Natural killer cell (primary cell): ENCODE data around the gene SFRP2. TPM values are rescaled to one million over a fixed set of nuclear protein-coding genes. Genes with fewer than 3 reads are reported as not detected.

Experiments used
- ATAC-seq, 3 donors: fragments of 150-1000 bp in 2 of 3; fragments of 200-7000 bp in 1 of 3; cut with Tn5 transposase; 1 replicate in 1 of 3; 2 replicates in 2 of 3; pipeline ENCODE4 v1.10.0; 2021; ENCODE audit warnings: mild to moderate bottlenecking in 2 of 3, moderate library complexity in 2 of 3
- DNase-seq, 2 donors: peaks; one replicate each; pipeline versions ENCODE4 v3.0.0 to v3.0.0-alpha.2; 2013 to 2021; ENCODE audit warnings: mixed read lengths in 1 of 2
- H3K27ac ChIP-seq: one replicate; pipeline ENCODE4 v1.5.1; 2013; ENCODE audit warnings: mild to moderate bottlenecking, low read length
- H3K27me3 ChIP-seq: one replicate; pipeline ENCODE4 v1.6.1; 2013; ENCODE audit warnings: low read length; ENCODE audit not compliant: control insufficient read depth, insufficient read depth
- H3K36me3 ChIP-seq: one replicate; pipeline ENCODE4 v1.6.1; 2013; ENCODE audit warnings: low read length; ENCODE audit not compliant: control insufficient read depth, insufficient read depth
- H3K4me1 ChIP-seq: one replicate; pipeline ENCODE4 v1.6.1; 2013; ENCODE audit warnings: low read length; ENCODE audit not compliant: control insufficient read depth, insufficient read depth
- H3K4me3 ChIP-seq: one replicate; pipeline ENCODE4 v1.5.1; 2013; ENCODE audit warnings: low read length
- H3K9me3 ChIP-seq: one replicate; pipeline ENCODE4 v1.6.1; 2013; ENCODE audit warnings: low read length; ENCODE audit not compliant: control insufficient read depth, insufficient read depth
- H3K27ac Mint-ChIP-seq, 2 donors: one replicate each; pipeline ENCODE4 v1.8.0; 2022; ENCODE audit warnings: mild to moderate bottlenecking in 2 of 2, mixed read lengths in 2 of 2, moderate library complexity in 1 of 2
- H3K27me3 Mint-ChIP-seq, 2 donors: one replicate each; pipeline ENCODE4 v1.8.0; 2022; ENCODE audit warnings: low read depth in 2 of 2, mixed read lengths in 2 of 2
- H3K36me3 Mint-ChIP-seq: one replicate; pipeline ENCODE4 v1.8.0; 2022; ENCODE audit warnings: mixed read lengths
- H3K4me1 Mint-ChIP-seq, 2 donors: one replicate each; pipeline ENCODE4 v1.8.0; 2022; ENCODE audit warnings: mixed read lengths in 2 of 2
- H3K4me3 Mint-ChIP-seq: one replicate; pipeline ENCODE4 v1.8.0; 2022; ENCODE audit warnings: mild to moderate bottlenecking, moderate library complexity, mixed read lengths
- H3K9me3 Mint-ChIP-seq, 2 donors: one replicate each; pipeline ENCODE4 v1.8.0; 2022; ENCODE audit warnings: mixed read lengths in 2 of 2
- WGBS: methylation state at CpG from one replicate; pipeline ENCODE4 v1.1.7; 2013; ENCODE audit warnings: missing lambda C conversion rate; ENCODE audit not compliant: insufficient coverage; 5-methylcytosine and 5-hydroxymethylcytosine counted together
- intact Hi-C: fragments of 100-400 bp; cut with micrococcal nuclease; formaldehyde crosslinking; loops from one replicate; pipeline ENCODE4 v1.14.2; 2022
- total RNA-seq, 4 donors: library from RNA; stranded (reverse); fragments of 120-200 nt in 1 of 4; gene quantifications; one replicate each; pipeline versions ENCODE4 v1.2.3 to v1.2.4, GENCODE V29; 2013 to 2022
- TF ChIP-seq, protein P1 (sequence below): fragments of 200-600 bp; IDR thresholded peaks from one replicate; pipeline ENCODE4 v1.8.0; 2022; ENCODE audit warnings: antibody characterized with exemption

Gene SFRP2
- total RNA-seq, 3 donors from 2014 or later (not counting 1 experiment from before 2014, with no cell fraction given) = not detected

DNA sequence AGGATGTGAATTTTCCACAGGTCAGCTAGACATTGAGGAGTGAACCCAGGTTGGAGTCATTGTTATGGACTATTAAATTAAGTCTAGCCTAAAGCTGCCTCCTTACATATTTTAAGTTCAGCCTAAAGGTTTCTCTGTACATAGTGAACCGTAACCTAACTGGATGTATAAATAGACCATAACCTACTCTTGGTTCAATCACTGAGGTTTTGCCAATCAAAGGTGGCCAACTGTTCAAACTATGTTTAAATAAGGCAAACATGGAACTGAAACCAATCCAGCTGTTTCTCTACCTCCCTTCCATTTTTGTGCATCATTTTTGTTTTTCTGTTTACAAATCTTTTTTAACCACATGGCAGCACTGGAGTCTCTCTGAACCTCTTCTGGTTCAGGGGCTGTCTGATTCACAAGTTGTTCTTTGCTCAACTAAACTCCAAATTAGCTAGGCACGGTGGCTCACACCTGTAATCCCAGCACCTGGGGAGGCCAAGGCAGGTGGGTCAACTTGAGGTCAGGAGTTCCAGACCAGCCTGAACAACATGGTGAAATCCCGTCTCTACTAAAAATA is 43.9 kb upstream of the SFRP2 start:
- Histone ChIP-seq H3K36me3 (no peaks in the 10 kb centered on the region), H3K4me1 (no peaks in the 10 kb centered on the region), H3K4me3 (no peak overlapping the region), H3K9me3 (no peaks in the 10 kb centered on the region), H3K27ac (no peak overlapping the region), H3K27me3 (no peaks in the 10 kb centered on the region)
- TF ChIP-seq, protein P1, sequence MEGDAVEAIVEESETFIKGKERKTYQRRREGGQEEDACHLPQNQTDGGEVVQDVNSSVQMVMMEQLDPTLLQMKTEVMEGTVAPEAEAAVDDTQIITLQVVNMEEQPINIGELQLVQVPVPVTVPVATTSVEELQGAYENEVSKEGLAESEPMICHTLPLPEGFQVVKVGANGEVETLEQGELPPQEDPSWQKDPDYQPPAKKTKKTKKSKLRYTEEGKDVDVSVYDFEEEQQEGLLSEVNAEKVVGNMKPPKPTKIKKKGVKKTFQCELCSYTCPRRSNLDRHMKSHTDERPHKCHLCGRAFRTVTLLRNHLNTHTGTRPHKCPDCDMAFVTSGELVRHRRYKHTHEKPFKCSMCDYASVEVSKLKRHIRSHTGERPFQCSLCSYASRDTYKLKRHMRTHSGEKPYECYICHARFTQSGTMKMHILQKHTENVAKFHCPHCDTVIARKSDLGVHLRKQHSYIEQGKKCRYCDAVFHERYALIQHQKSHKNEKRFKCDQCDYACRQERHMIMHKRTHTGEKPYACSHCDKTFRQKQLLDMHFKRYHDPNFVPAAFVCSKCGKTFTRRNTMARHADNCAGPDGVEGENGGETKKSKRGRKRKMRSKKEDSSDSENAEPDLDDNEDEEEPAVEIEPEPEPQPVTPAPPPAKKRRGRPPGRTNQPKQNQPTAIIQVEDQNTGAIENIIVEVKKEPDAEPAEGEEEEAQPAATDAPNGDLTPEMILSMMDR = no peak
- no peaks in the 10 kb centered on the region for H3K36me3 Mint-ChIP-seq
- 92% methylated on average over 3 of the region's 3 CpGs for WGBS
- no peak for DNase-seq
- H3K4me1 Mint-ChIP-seq = no peaks in the 10 kb centered on the region
- H3K9me3 Mint-ChIP-seq = no peaks in the 10 kb centered on the region
- intact Hi-C loops = no loop called here
- H3K4me3 Mint-ChIP-seq = no peak overlapping the region
- no peak for ATAC-seq
- no peak overlapping the region for H3K27ac Mint-ChIP-seq
- peaks cover 18 to 24% of the 10 kb centered on the region in 2 donors for H3K27me3 Mint-ChIP-seq

DNA sequence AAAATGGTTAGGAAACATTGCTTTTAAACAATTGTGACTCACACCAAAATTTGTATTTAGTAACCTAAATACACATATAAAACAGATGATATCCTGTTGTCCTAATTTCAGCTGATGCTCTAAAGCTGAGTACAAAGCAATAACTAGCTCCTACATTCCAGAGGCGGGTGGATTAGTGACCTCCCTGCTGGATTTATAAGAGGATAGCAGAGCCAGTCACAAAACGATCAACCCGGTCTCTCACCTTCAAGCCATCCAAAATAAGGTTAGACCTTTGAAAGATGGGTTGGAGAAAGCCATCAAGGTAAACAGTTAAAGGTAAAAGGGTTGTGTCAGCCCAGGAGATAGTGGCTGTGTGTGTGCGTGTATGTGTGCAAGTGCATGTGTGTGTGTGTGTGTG is 43.2 kb upstream of the SFRP2 start:
- Mint-ChIP-seq H3K4me1 (no peaks in the 10 kb centered on the region), H3K36me3 (no peaks in the 10 kb centered on the region), H3K27me3 (peaks cover 18 to 24% of the 10 kb centered on the region in 2 donors), H3K4me3 (no peak overlapping the region), H3K9me3 (no peaks in the 10 kb centered on the region), H3K27ac (no peak overlapping the region)
- no peaks in the 10 kb centered on the region for H3K27me3 ChIP-seq
- no peak for DNase-seq
- TF ChIP-seq, protein P1 = no peak
- no peak overlapping the region for H3K27ac ChIP-seq
- H3K9me3 ChIP-seq = no peaks in the 10 kb centered on the region
- intact Hi-C loops = no loop called here
- WGBS = 95% methylated on average over 4 of the region's 4 CpGs
- ATAC-seq = no peak
- H3K4me3 ChIP-seq = no peak overlapping the region
- no peaks in the 10 kb centered on the region for H3K4me1 ChIP-seq
- H3K36me3 ChIP-seq = no peaks in the 10 kb centered on the region

DNA sequence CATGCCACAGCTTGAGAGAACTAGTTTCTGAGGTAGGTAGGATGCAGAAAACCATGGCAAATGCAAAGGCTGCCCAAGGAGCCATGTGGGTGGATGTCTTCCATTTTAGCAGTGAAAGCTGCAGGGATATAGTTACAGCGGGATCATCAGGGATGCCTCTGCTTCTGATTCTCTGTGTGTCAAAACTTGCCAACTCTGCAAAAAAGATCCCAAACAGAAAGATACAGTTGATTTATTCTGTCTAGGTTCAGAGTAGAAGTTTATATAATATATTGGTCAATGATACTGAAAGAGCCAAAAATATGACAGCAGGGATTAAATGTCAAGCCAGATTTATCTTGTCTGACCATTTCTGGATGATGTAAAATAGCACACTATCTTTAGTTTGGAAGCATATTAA is 42.4 kb upstream of the SFRP2 start:
- H3K4me3 ChIP-seq = no peak overlapping the region
- intact Hi-C loops = no loop called here
- Mint-ChIP-seq H3K36me3 (no peaks in the 10 kb centered on the region), H3K27ac (no peak overlapping the region), H3K4me1 (no peaks in the 10 kb centered on the region), H3K27me3 (peaks cover 21 to 24% of the 10 kb centered on the region in 2 donors), H3K4me3 (no peak overlapping the region), H3K9me3 (no peaks in the 10 kb centered on the region)
- no peaks in the 10 kb centered on the region for H3K9me3 ChIP-seq
- H3K4me1 ChIP-seq = no peaks in the 10 kb centered on the region
- no peaks in the 10 kb centered on the region for H3K36me3 ChIP-seq
- DNase-seq = no peak
- TF ChIP-seq, protein P1 = no peak
- no peaks in the 10 kb centered on the region for H3K27me3 ChIP-seq
- H3K27ac ChIP-seq = no peak overlapping the region
- 100% methylated on average over 1 of the region's 1 CpG for WGBS
- no peak for ATAC-seq

DNA sequence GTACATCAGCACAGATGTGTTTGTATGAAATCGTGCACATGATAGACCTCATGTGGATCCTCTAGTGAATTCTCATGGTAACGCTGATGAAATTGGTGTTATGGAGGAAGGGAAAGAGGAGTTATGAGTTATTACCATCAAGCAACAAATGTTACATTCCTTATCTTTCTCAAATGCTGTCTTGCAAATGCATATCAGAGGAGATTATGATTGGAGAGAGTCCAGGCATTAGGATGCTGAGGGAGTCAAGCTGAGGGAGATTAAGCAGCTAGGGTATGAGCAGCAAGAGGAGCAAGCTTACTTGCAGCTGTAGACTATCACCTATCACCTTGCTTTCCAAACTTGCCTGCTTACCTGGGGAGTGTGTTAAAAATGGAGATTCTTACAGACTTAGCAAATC is 36.8 kb upstream of the SFRP2 start:
- no peaks in the 10 kb centered on the region for H3K4me1 ChIP-seq
- no peaks in the 10 kb centered on the region for H3K4me1 Mint-ChIP-seq
- no peaks in the 10 kb centered on the region for H3K36me3 Mint-ChIP-seq
- no peaks in the 10 kb centered on the region for H3K36me3 ChIP-seq
- H3K27me3 Mint-ChIP-seq = peaks cover 30 to 31% of the 10 kb centered on the region in 2 donors
- H3K4me3 ChIP-seq = no peak overlapping the region
- no peaks in the 10 kb centered on the region for H3K9me3 Mint-ChIP-seq
- DNase-seq (no peak), ATAC-seq (no peak)
- no peaks in the 10 kb centered on the region for H3K27me3 ChIP-seq
- WGBS = 100% methylated on average over 2 of the region's 2 CpGs
- intact Hi-C loops = no loop called here
- no peak overlapping the region for H3K27ac Mint-ChIP-seq
- no peak overlapping the region for H3K27ac ChIP-seq
- TF ChIP-seq, protein P1 = no peak
- H3K9me3 ChIP-seq = no peaks in the 10 kb centered on the region
- no peak overlapping the region for H3K4me3 Mint-ChIP-seq
